Calu3 (cell line): ENCODE data around the gene SBF2. TPM values are rescaled to one million over a fixed set of nuclear protein-coding genes. Genes with fewer than 3 reads are reported as not detected.

Experiments
- BruUV-seq: library from RNA; stranded (reverse); fragments of 400-500 nt; replicated peaks from 2 replicates; lab custom pipeline; 2021; lab: Mats Ljungman, UMichigan
- CTCF ChIA-PET: fragments of 300-600 bp; sonication (Branson Sonifier 250); formaldehyde crosslinking; loops from one replicate; lab custom pipeline; 2022; ENCODE audit warnings: antibody characterized with exemption; lab: Charles Lee
- DNase-seq: peaks from one replicate; pipeline ENCODE4 v3.0.0; 2022
- H3K27ac Mint-ChIP-seq: one replicate; pipeline ENCODE4 v1.8.0; 2022; ENCODE audit warnings: mixed read lengths; ENCODE audit not compliant: unreplicated experiment
- H3K27me3 Mint-ChIP-seq: one replicate; pipeline ENCODE4 v1.8.0; 2022; ENCODE audit warnings: mixed read lengths; ENCODE audit not compliant: unreplicated experiment
- H3K36me3 Mint-ChIP-seq: one replicate; pipeline ENCODE4 v1.8.0; 2022; ENCODE audit warnings: mild to moderate bottlenecking, moderate library complexity, mixed read lengths; ENCODE audit not compliant: insufficient read depth, unreplicated experiment
- H3K4me1 Mint-ChIP-seq: one replicate; pipeline ENCODE4 v1.8.0; 2022; ENCODE audit warnings: mild to moderate bottlenecking, low read depth, mixed read lengths; ENCODE audit not compliant: unreplicated experiment
- H3K4me3 Mint-ChIP-seq: one replicate; pipeline ENCODE4 v1.8.0; 2022; ENCODE audit warnings: mild to moderate bottlenecking, low read depth, moderate library complexity, mixed read lengths; ENCODE audit not compliant: unreplicated experiment
- H3K9me3 Mint-ChIP-seq: one replicate; pipeline ENCODE4 v1.8.0; 2022; ENCODE audit warnings: low read depth, mixed read lengths; ENCODE audit not compliant: unreplicated experiment
- intact Hi-C: fragments of 100-400 bp; cut with micrococcal nuclease; formaldehyde crosslinking; loops from one replicate; pipeline ENCODE4 v1.10.0; 2022; ENCODE audit not compliant: unreplicated experiment
- total RNA-seq: library from RNA; stranded (reverse); gene quantifications from 2 replicates; pipeline ENCODE4 v1.2.3, GENCODE V29; 2022
- TF ChIP-seq, protein P1 (sequence below): fragments of 200-600 bp; IDR thresholded peaks from one replicate; pipeline ENCODE4 v1.8.0; 2022; ENCODE audit warnings: antibody characterized with exemption; ENCODE audit not compliant: unreplicated experiment

Gene SBF2
- total RNA-seq, 1 experiment from 2014 or later, result 39.0 TPM

DNA sequence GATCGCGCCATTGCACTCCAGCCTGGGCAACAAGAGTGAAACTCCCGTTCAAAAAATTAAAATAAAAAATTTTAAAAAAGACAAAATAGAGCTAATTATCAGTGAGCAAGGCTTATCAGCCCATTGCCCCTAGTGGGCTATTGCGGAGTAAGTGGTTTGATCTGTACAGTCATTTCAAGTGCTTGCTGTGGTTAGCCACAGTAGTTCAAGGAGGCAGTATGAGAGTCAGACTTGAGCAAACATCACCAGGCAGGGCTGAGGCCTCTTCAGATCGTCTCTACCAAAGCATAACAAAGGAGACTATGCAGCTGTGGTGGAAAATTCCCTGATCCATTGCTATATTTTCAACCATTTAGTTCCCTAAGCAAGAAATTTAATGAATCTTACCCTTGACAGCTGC, 4.3 kb upstream of the SBF2 start:
- H3K36me3 Mint-ChIP-seq, result peaks cover 25% of the 10 kb centered on the region
- H3K27me3 Mint-ChIP-seq, result peaks cover 9% of the 10 kb centered on the region
- no peak for DNase-seq
- BruUV-seq, result no TSS peak
- H3K27ac Mint-ChIP-seq, result no peak overlapping the region
- H3K4me3 Mint-ChIP-seq, result no peak overlapping the region
- peaks cover 22% of the 10 kb centered on the region for H3K4me1 Mint-ChIP-seq
- intact Hi-C loops, result no loop called here
- CTCF ChIA-PET, result interaction anchor here (1.2 kb wide), 1 partner anchor 11 kb away, joined by 3 read pairs; no protein-coding TSS in a partner anchor
- H3K9me3 Mint-ChIP-seq, result no peaks in the 10 kb centered on the region
- TF ChIP-seq, protein P1, sequence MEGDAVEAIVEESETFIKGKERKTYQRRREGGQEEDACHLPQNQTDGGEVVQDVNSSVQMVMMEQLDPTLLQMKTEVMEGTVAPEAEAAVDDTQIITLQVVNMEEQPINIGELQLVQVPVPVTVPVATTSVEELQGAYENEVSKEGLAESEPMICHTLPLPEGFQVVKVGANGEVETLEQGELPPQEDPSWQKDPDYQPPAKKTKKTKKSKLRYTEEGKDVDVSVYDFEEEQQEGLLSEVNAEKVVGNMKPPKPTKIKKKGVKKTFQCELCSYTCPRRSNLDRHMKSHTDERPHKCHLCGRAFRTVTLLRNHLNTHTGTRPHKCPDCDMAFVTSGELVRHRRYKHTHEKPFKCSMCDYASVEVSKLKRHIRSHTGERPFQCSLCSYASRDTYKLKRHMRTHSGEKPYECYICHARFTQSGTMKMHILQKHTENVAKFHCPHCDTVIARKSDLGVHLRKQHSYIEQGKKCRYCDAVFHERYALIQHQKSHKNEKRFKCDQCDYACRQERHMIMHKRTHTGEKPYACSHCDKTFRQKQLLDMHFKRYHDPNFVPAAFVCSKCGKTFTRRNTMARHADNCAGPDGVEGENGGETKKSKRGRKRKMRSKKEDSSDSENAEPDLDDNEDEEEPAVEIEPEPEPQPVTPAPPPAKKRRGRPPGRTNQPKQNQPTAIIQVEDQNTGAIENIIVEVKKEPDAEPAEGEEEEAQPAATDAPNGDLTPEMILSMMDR, result no peak

DNA sequence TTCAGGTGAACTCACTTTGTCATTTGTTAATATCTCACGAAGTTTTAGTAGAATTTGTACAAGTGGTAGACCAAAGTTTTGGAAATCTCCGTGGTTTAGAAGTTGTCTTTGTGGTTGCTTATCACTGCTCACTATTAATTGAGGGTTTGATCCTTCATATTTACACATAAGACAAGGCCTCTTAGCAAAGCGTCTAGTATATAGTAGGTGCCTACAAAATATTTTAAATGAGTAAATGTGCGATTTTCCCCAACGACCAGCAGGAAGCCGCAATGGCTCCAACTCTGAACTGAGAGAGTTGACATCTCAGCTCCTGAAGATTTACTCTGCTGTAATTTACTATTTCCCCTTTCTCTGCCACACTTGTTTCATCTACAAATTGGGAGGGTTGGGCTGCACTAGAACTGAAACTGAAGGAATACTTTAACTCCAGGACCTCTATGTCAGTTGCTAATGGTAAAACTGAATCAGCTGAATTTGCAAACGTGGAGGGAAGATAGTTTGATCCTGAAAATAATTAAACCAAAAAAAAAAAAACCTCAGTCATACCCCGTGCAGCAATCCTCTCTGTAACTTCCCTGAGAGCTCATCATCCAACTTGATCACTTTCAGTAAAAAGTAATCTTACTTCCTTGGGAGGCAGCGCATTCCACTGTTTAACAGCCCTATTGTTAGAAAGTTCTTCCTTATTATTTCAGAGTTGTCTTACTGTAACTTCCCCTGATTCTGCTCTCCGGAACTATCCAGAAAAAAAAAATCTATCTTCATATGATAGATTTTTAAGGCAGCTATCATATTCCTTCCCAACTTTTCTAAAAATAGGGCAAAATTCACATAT, 1.3 kb upstream of the SBF2 start:
- intact Hi-C loops, result no loop called here
- TF ChIP-seq, protein P1, result no peak
- Mint-ChIP-seq H3K36me3 (peaks cover 14% of the 10 kb centered on the region), H3K27ac (peak overlapping the region; percentile 56), H3K9me3 (no peaks in the 10 kb centered on the region), H3K4me1 (peaks cover 12% of the 10 kb centered on the region), H3K27me3 (peaks cover 9% of the 10 kb centered on the region), H3K4me3 (peak overlapping the region; percentile 71)
- CTCF ChIA-PET, result interaction anchor here (0.6 kb wide), 1 partner anchor 8 kb away, joined by 3 read pairs; no protein-coding TSS in a partner anchor
- no peak for DNase-seq
- BruUV-seq, result no TSS peak

DNA sequence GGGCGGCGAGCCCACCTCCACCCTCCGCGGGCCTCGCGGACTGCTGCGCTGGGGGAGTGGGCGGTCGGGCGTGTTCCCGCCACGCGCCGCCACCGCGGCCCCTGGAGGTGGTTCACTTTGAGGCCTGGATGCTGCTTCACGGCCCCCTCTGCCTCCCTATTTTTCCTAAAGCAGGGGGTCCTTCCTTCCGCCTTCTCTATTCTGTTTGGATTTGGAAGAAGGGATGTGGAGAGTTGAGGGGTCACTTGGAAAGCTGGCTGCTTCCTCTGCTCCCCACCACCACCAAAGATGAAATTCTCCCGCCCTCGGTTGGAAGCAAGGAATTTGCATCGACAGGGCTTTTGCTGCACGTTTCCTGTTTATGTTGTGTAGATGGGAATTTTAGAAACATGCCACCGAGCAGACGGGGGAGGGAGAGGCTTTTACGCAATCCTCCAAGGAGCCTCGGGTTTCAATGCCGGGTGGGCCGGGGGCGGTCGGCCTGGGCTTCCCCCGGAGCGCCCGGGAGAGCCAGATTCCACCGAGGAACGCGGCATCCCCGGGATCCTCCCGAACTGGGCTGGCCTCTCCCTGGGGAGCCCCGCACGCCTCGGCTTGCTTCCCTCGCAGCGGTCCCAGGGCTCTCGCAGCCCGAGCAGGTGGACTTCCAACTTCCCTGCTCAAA, 403 bp upstream of the SBF2 start:
- intact Hi-C loops, result no loop called here
- CTCF ChIA-PET, result interaction anchor here (0.6 kb wide), 1 partner anchor 319 kb away, joined by 3 read pairs; no protein-coding TSS in a partner anchor
- peak overlapping the region; percentile 56 for H3K27ac Mint-ChIP-seq
- peak; percentile 27 for DNase-seq
- H3K4me3 Mint-ChIP-seq, result peak overlapping the region; percentile 71
- TSS peak; percentile 74 for BruUV-seq
- H3K36me3 Mint-ChIP-seq, result peaks cover 14% of the 10 kb centered on the region
- no peaks in the 10 kb centered on the region for H3K9me3 Mint-ChIP-seq
- H3K27me3 Mint-ChIP-seq, result peaks cover 9% of the 10 kb centered on the region
- TF ChIP-seq, protein P1, result no peak
- peaks cover 12% of the 10 kb centered on the region for H3K4me1 Mint-ChIP-seq

DNA sequence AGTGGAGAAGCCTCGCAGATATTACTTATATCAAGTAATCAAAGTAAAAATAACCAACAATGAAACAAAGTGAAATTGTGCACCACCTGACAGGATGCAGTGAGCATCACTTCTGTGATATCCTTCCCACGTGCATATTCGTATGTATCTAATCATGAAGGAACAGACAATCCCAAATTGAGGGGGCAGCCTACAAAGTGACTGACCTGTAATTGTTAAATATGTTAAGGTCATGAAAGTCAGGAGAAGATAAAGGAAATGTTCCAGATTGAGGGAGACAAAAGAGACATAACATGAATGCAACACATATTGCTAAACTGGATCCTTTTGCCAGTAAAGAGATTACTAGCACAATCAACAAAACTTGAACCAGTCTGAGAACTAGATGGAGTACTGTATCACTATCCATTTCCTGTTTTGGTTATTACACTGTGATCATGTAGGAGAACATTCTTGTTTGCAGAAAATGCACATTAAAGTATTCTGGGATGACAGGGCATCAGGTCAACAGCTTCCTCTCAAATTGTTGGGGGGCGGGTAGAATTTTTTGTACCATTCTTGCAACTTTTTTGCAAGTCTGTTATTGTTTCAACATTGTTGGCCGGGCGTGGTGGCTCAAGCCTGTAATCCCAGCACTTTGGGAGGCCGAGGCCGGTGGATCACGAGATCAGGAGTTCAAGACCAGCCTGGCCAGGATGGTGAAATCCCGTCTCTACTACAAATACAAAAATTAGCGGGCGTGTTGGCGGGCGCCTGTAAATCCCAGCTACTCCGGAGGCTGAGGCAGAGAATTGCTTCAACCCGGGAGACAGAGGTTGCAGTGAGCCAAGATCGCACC, 2.0 kb downstream of the SBF2 start:
- CTCF ChIA-PET, result no interaction called here
- Mint-ChIP-seq H3K27ac (no peak overlapping the region), H3K4me3 (peak overlapping the region; percentile 71), H3K4me1 (peaks cover 12% of the 10 kb centered on the region), H3K36me3 (peaks cover 14% of the 10 kb centered on the region), H3K27me3 (peaks cover 9% of the 10 kb centered on the region), H3K9me3 (no peaks in the 10 kb centered on the region)
- BruUV-seq, result TSS peak; percentile 44
- intact Hi-C loops, result no loop called here
- no peak for DNase-seq
- TF ChIP-seq, protein P1, result no peak
